Neutrophil (primary cell): ENCODE data around the gene RFX3.

Experiments used
- H3K27ac ChIP-seq: fragments of 200-600 bp; sonication (generic); 2 replicates; pipeline ENCODE4 v1.5.1; 2016; ENCODE audit warnings: mild to moderate bottlenecking, moderate library complexity
- H3K27me3 ChIP-seq: fragments of 200-600 bp; sonication (generic); 2 replicates; pipeline ENCODE4 v1.6.0; 2016; ENCODE audit warnings: mild to moderate bottlenecking
- H3K36me3 ChIP-seq: fragments of 200-600 bp; sonication (generic); 2 replicates; pipeline ENCODE4 v1.5.1; 2017
- H3K4me1 ChIP-seq, 2 experiments: fragments of 200-600 bp in 1 of 2; sonication (generic) in 1 of 2; 1 replicate in 1 of 2; 2 replicates in 1 of 2; pipeline versions ENCODE4 v1.5.1 to v1.6.1; 2013 to 2016; ENCODE audit warnings: low read depth in 1 of 2, low read length in 1 of 2, mild to moderate bottlenecking in 1 of 2, moderate library complexity in 1 of 2; ENCODE audit not compliant: control insufficient read depth in 1 of 2, insufficient read depth in 1 of 2
- H3K4me3 ChIP-seq, 2 experiments: fragments of 200-600 bp in 1 of 2; sonication (generic) in 1 of 2; 1 replicate in 1 of 2; 2 replicates in 1 of 2; pipeline ENCODE4 v1.5.1; 2013 to 2016; ENCODE audit warnings: low read depth in 1 of 2, low read length in 1 of 2, mild to moderate bottlenecking in 1 of 2, moderate library complexity in 1 of 2
- H3K9me3 ChIP-seq: fragments of 200-600 bp; sonication (generic); 2 replicates; pipeline ENCODE4 v1.5.1; 2016
- CTCF ChIP-seq: fragments of 200-600 bp; sonication (generic); IDR thresholded peaks from 2 replicates; pipeline ENCODE4 v1.5.1; 2016; ENCODE audit warnings: antibody characterized with exemption

Gene RFX3

GRCh38 chr9:3490957-3491356 is 34.8 kb downstream of the RFX3 start:
- Histone ChIP-seq H3K36me3 (no peaks in the 10 kb centered on the region), H3K4me1 (no peaks in the 10 kb centered on the region), H3K27ac (no peak overlapping the region), H3K4me3 (no peak overlapping the region), H3K27me3 (no peaks in the 10 kb centered on the region), H3K9me3 (no peaks in the 10 kb centered on the region)
- TF ChIP-seq CTCF, result no peak

GRCh38 chr9:3482578-3482977 is 43.2 kb downstream of the RFX3 start:
- no peaks in the 10 kb centered on the region for H3K9me3 ChIP-seq
- no peak for TF ChIP-seq CTCF
- no peaks in the 10 kb centered on the region for H3K4me1 ChIP-seq
- H3K4me3 ChIP-seq, result no peak overlapping the region
- H3K27me3 ChIP-seq, result no peaks in the 10 kb centered on the region
- H3K36me3 ChIP-seq, result no peaks in the 10 kb centered on the region
- H3K27ac ChIP-seq, result no peak overlapping the region

- Histone ChIP-seq H3K4me1 (no peaks in the 10 kb centered on the region), H3K4me3 (no peak overlapping the region), H3K9me3 (no peaks in the 10 kb centered on the region), H3K36me3 (no peaks in the 10 kb centered on the region), H3K27ac (no peak overlapping the region), H3K27me3 (no peaks in the 10 kb centered on the region)
- TF ChIP-seq CTCF, result no peak
Observed at GRCh38 chr9:3480353-3480655, 45.5 kb downstream of the RFX3 start.

- Histone ChIP-seq H3K27ac (no peak overlapping the region), H3K4me3 (no peak overlapping the region), H3K9me3 (no peaks in the 10 kb centered on the region), H3K36me3 (no peaks in the 10 kb centered on the region), H3K4me1 (no peaks in the 10 kb centered on the region), H3K27me3 (no peaks in the 10 kb centered on the region)
- no peak for TF ChIP-seq CTCF
Observed at GRCh38 chr9:3479514-3480352, 46.1 kb downstream of the RFX3 start.

- no peak overlapping the region for H3K4me3 ChIP-seq
- no peaks in the 10 kb centered on the region for H3K27me3 ChIP-seq
- H3K4me1 ChIP-seq, result no peaks in the 10 kb centered on the region
- no peaks in the 10 kb centered on the region for H3K9me3 ChIP-seq
- TF ChIP-seq CTCF, result no peak
- H3K36me3 ChIP-seq, result no peaks in the 10 kb centered on the region
- H3K27ac ChIP-seq, result no peak overlapping the region
Observed at GRCh38 chr9:3478549-3478953, 47.2 kb downstream of the RFX3 start.
